ENCODE data around the gene SLC13A1. TPM values are rescaled to one million over a fixed set of nuclear protein-coding genes. Genes with fewer than 3 reads are reported as not detected.

SLC13A1 gene
- total RNA-seq, 1 donor from 2014 or later = not detected

GRCh38 chr7:123115331-123115730 is 84.4 kb downstream of the SLC13A1 start:
- H3K4me2 ChIP-seq = no peak overlapping the region
- no peak overlapping the region for H3K9ac ChIP-seq
- Mint-ChIP-seq H3K36me3 (no peaks in the 10 kb centered on the region), H3K4me1 (peaks cover 12% of the 10 kb centered on the region), H3K4me3 (no peak overlapping the region), H3K9me3 (peaks cover 3% of the 10 kb centered on the region), H3K27ac (no peak overlapping the region), H3K27me3 (ENCODE audit: insufficient read depth, low read depth) (no peaks in the 10 kb centered on the region)
- H3K27ac ChIP-seq = no peak overlapping the region
- no peaks in the 10 kb centered on the region for H3K27me3 ChIP-seq
- no peak overlapping the region for H2AFZ ChIP-seq (replicated peaks)
- no peaks in the 10 kb centered on the region for H3F3A ChIP-seq (ENCODE audit: low read depth)
- no peaks in the 10 kb centered on the region for H3K36me3 ChIP-seq
- TF ChIP-seq EZH2 (IDR thresholded peaks at IDR 0.05) (no peak), CTCF (IDR thresholded peaks at IDR 0.05) (no peak), EZH2phosphoT487 (IDR thresholded peaks at IDR 0.05) (no peak)
- peaks cover 7% of the 10 kb centered on the region for H3K4me1 ChIP-seq
- no peaks in the 10 kb centered on the region for H3K9me3 ChIP-seq (ENCODE audit: low read depth)
- DNase-seq (ENCODE audit: low spot score) = no peak
- H3K4me3 ChIP-seq = no peak overlapping the region
- H4K20me1 ChIP-seq (ENCODE audit: low read depth) = no peaks in the 10 kb centered on the region
- no peaks in the 10 kb centered on the region for H3K79me2 ChIP-seq (ENCODE audit: low read depth)

GRCh38 chr7:123114288-123114687 is 85.5 kb downstream of the SLC13A1 start:
- H3K9me3 ChIP-seq (ENCODE audit: low read depth) = no peaks in the 10 kb centered on the region
- no peak overlapping the region for H3K4me3 Mint-ChIP-seq
- peaks cover 7% of the 10 kb centered on the region for H3K4me1 ChIP-seq
- DNase-seq (ENCODE audit: low spot score) = no peak
- no peak overlapping the region for H3K9ac ChIP-seq
- H3K27ac Mint-ChIP-seq = no peak overlapping the region
- H2AFZ ChIP-seq (replicated peaks) = no peak overlapping the region
- no peaks in the 10 kb centered on the region for H3F3A ChIP-seq (ENCODE audit: low read depth)
- H3K9me3 Mint-ChIP-seq = peaks cover 7% of the 10 kb centered on the region
- H3K4me3 ChIP-seq = no peak overlapping the region
- no peak overlapping the region for H3K27ac ChIP-seq
- peaks cover 12% of the 10 kb centered on the region for H3K4me1 Mint-ChIP-seq
- no peaks in the 10 kb centered on the region for H3K36me3 Mint-ChIP-seq
- no peaks in the 10 kb centered on the region for H3K27me3 ChIP-seq
- H3K27me3 Mint-ChIP-seq (ENCODE audit: insufficient read depth, low read depth) = no peaks in the 10 kb centered on the region
- H3K4me2 ChIP-seq = no peak overlapping the region
- H4K20me1 ChIP-seq (ENCODE audit: low read depth) = no peaks in the 10 kb centered on the region
- TF ChIP-seq EZH2phosphoT487 (IDR thresholded peaks at IDR 0.05) = no peak
- TF ChIP-seq EZH2 (IDR thresholded peaks at IDR 0.05) = no peak
- no peak for TF ChIP-seq CTCF (IDR thresholded peaks at IDR 0.05)
- H3K36me3 ChIP-seq = no peaks in the 10 kb centered on the region
- no peaks in the 10 kb centered on the region for H3K79me2 ChIP-seq (ENCODE audit: low read depth)

GRCh38 chr7:123112833-123113232 is 86.9 kb downstream of the SLC13A1 start:
- no peak overlapping the region for H3K27ac Mint-ChIP-seq
- H3K27ac ChIP-seq = no peak overlapping the region
- no peaks in the 10 kb centered on the region for H3K27me3 ChIP-seq
- DNase-seq (ENCODE audit: low spot score) = no peak
- H3K4me2 ChIP-seq = no peak overlapping the region
- TF ChIP-seq EZH2phosphoT487 (IDR thresholded peaks at IDR 0.05) (no peak), EZH2 (IDR thresholded peaks at IDR 0.05) (no peak), CTCF (IDR thresholded peaks at IDR 0.05) (no peak)
- H3K9me3 Mint-ChIP-seq = peaks cover 14% of the 10 kb centered on the region
- H3K4me1 ChIP-seq = no peaks in the 10 kb centered on the region
- no peaks in the 10 kb centered on the region for H3K79me2 ChIP-seq (ENCODE audit: low read depth)
- H2AFZ ChIP-seq (replicated peaks) = no peak overlapping the region
- no peaks in the 10 kb centered on the region for H4K20me1 ChIP-seq (ENCODE audit: low read depth)
- H3F3A ChIP-seq (ENCODE audit: low read depth) = no peaks in the 10 kb centered on the region
- no peak overlapping the region for H3K4me3 ChIP-seq
- H3K4me1 Mint-ChIP-seq = peaks cover 3% of the 10 kb centered on the region
- H3K4me3 Mint-ChIP-seq = no peak overlapping the region
- no peak overlapping the region for H3K9ac ChIP-seq
- H3K36me3 Mint-ChIP-seq = no peaks in the 10 kb centered on the region
- no peaks in the 10 kb centered on the region for H3K36me3 ChIP-seq
- no peaks in the 10 kb centered on the region for H3K27me3 Mint-ChIP-seq (ENCODE audit: insufficient read depth, low read depth)
- H3K9me3 ChIP-seq (ENCODE audit: low read depth) = no peaks in the 10 kb centered on the region

All from neural progenitor cell (in vitro differentiated cells).